NCI-H2196 treated with DMSO at 0.1 percent for 48 hours (cell line): ENCODE results near the gene RXFP4.

Experiments used
- DNase-seq: peaks from one replicate; lab custom pipeline; 2025; ENCODE audit not compliant: unreplicated experiment; lab: John Stamatoyannopoulos, UW

Gene RXFP4

GRCh38 chr1:155954645-155955044 is 13.2 kb downstream of the RXFP4 start:
- DNase-seq = no peak

- no peak for DNase-seq
Observed at GRCh38 chr1:155957411-155957915, 16.0 kb downstream of the RXFP4 start.

GRCh38 chr1:155960081-155960745 is 18.8 kb downstream of the RXFP4 start:
- no peak for DNase-seq

GRCh38 chr1:155961937-155962336 is 20.5 kb downstream of the RXFP4 start:
- DNase-seq = peak; percentile 23

- no peak for DNase-seq
Observed at GRCh38 chr1:155962599-155963211, 21.3 kb downstream of the RXFP4 start.

GRCh38 chr1:155964193-155964592 is 22.8 kb downstream of the RXFP4 start:
- DNase-seq = no peak

- DNase-seq = no peak
Observed at GRCh38 chr1:155966135-155966534, 24.7 kb downstream of the RXFP4 start.

GRCh38 chr1:155966750-155967149 is 25.3 kb downstream of the RXFP4 start:
- DNase-seq = no peak

GRCh38 chr1:155967341-155968050 is 26.1 kb downstream of the RXFP4 start:
- no peak for DNase-seq

GRCh38 chr1:155968051-155968400 is 26.6 kb downstream of the RXFP4 start:
- no peak for DNase-seq

GRCh38 chr1:155968670-155969069 is 27.2 kb downstream of the RXFP4 start:
- no peak for DNase-seq

- no peak for DNase-seq
Observed at GRCh38 chr1:155969377-155969791, 27.9 kb downstream of the RXFP4 start.

- no peak for DNase-seq
Observed at GRCh38 chr1:155970531-155971167, 29.2 kb downstream of the RXFP4 start.

GRCh38 chr1:155971910-155972809 is 30.7 kb downstream of the RXFP4 start:
- DNase-seq = no peak

GRCh38 chr1:155973723-155974122 is 32.3 kb downstream of the RXFP4 start:
- no peak for DNase-seq

- DNase-seq = peak; percentile 70
Observed at GRCh38 chr1:155974208-155975115, 33.0 kb downstream of the RXFP4 start.

- DNase-seq = no peak
Observed at GRCh38 chr1:155975375-155976061, 34.1 kb downstream of the RXFP4 start.

- DNase-seq = peak; percentile 36
Observed at GRCh38 chr1:155976062-155976912, 34.8 kb downstream of the RXFP4 start.
